ENCODE results near the gene GLYATL1.

The GLYATL1 gene

GRCh38 chr11:58939277-58939676, at the start of gene GLYATL1:
Gene GLYATL1, plus strand, starts transcription at chr11:58939488. Its CDS starts 7,600 bp downstream, at chr11:58947088.
- no peak for DNase-seq

GRCh38 chr11:58893899-58894298, 45.4 kb upstream of the GLYATL1 start:
- DNase-seq: no peak

- no peak for DNase-seq
Measured at GRCh38 chr11:58898106-58898505, 41.2 kb upstream of the GLYATL1 start.

GRCh38 chr11:58900479-58901420, 38.5 kb upstream of the GLYATL1 start:
- DNase-seq: no peak

GRCh38 chr11:58902881-58903280, 36.4 kb upstream of the GLYATL1 start:
- no peak for DNase-seq

GRCh38 chr11:58905011-58905720, 34.1 kb upstream of the GLYATL1 start:
- no peak for DNase-seq

GRCh38 chr11:58905721-58906547, 33.4 kb upstream of the GLYATL1 start:
- no peak for DNase-seq

GRCh38 chr11:58907780-58908179, 31.5 kb upstream of the GLYATL1 start:
- DNase-seq: no peak

GRCh38 chr11:58912124-58912523, 27.2 kb upstream of the GLYATL1 start:
- DNase-seq: no peak

GRCh38 chr11:58913685-58914084, 25.6 kb upstream of the GLYATL1 start:
- no peak for DNase-seq

GRCh38 chr11:58914821-58915543, 24.3 kb upstream of the GLYATL1 start:
- no peak for DNase-seq

- DNase-seq: no peak
Measured at GRCh38 chr11:58916637-58917036, 22.7 kb upstream of the GLYATL1 start.

GRCh38 chr11:58917159-58917783, 22.0 kb upstream of the GLYATL1 start:
- no peak for DNase-seq

GRCh38 chr11:58919561-58919960, 19.7 kb upstream of the GLYATL1 start:
- DNase-seq: no peak

GRCh38 chr11:58919980-58920379, 19.3 kb upstream of the GLYATL1 start:
- no peak for DNase-seq

GRCh38 chr11:58921778-58922390, 17.4 kb upstream of the GLYATL1 start:
- no peak for DNase-seq

- no peak for DNase-seq
Measured at GRCh38 chr11:58922479-58922878, 16.8 kb upstream of the GLYATL1 start.

- DNase-seq: no peak
Measured at GRCh38 chr11:58923300-58923788, 15.9 kb upstream of the GLYATL1 start.

GRCh38 chr11:58924230-58924629, 15.1 kb upstream of the GLYATL1 start:
- no peak for DNase-seq

- no peak for DNase-seq
Measured at GRCh38 chr11:58926251-58926650, 13.0 kb upstream of the GLYATL1 start.

- DNase-seq: no peak
Measured at GRCh38 chr11:58926695-58927094, 12.6 kb upstream of the GLYATL1 start.
